IMR-90 (cell line): ENCODE data around the gene TINCR. TPM values are rescaled to one million over a fixed set of nuclear protein-coding genes. Genes with fewer than 3 reads are reported as not detected.

Experiments
- ATAC-seq: fragments of 200-7000 bp; cut with Tn5 transposase; 2 replicates; pipeline ENCODE4 v1.9.1; 2020; ENCODE audit warnings: low read depth, mild to moderate bottlenecking, moderate library complexity
- BruUV-seq: library from RNA; stranded (reverse); fragments of 400-500 nt; replicated peaks from 2 replicates; lab custom pipeline; 2021; lab: Mats Ljungman, UMichigan
- CTCF ChIA-PET: fragments of 300-600 bp; formaldehyde crosslinking; extraction: SDS; loops from one replicate; lab custom pipeline; 2021; ENCODE audit warnings: antibody characterized with exemption; lab: Yijun Ruan, JAX
- POLR2A ChIA-PET: fragments of 300-600 bp; sonication (Branson Sonifier 250); formaldehyde crosslinking; loops from one replicate; lab custom pipeline; 2022; ENCODE audit warnings: antibody characterized with exemption; ENCODE audit not compliant: unreplicated experiment; lab: Charles Lee
- DNase-seq: peaks from one replicate; pipeline ENCODE4 v3.0.0; 2013
- H2AFZ ChIP-seq: replicated peaks from 2 replicates; pipeline ENCODE3; 2013; ENCODE audit warnings: low read length, mild to moderate bottlenecking; ENCODE audit not compliant: poor library complexity
- H2AK5ac ChIP-seq: 2 replicates; pipeline ENCODE4 v1.6.1; 2013; ENCODE audit warnings: low read depth, low read length, inconsistent platforms
- H2AK9ac ChIP-seq: replicated peaks from 2 replicates; pipeline ENCODE3; 2013; ENCODE audit warnings: mild to moderate bottlenecking, low read depth, low read length, moderate library complexity; ENCODE audit not compliant: poor library complexity
- H2BK120ac ChIP-seq: 2 replicates; pipeline ENCODE4 v1.6.1; 2013; ENCODE audit warnings: low read depth, low read length, inconsistent platforms
- H2BK15ac ChIP-seq: 3 replicates; pipeline ENCODE4 v1.6.1; 2013; ENCODE audit warnings: low read depth, low read length, inconsistent platforms
- H2BK20ac ChIP-seq: 2 replicates; pipeline ENCODE4 v1.6.1; 2013; ENCODE audit warnings: low read depth, mild to moderate bottlenecking, inconsistent platforms, low read length, moderate library complexity
- H2BK5ac ChIP-seq: 2 replicates; pipeline ENCODE4 v1.6.1; 2013; ENCODE audit warnings: mild to moderate bottlenecking, low read depth, low read length, inconsistent platforms; ENCODE audit not compliant: poor library complexity, severe bottlenecking
- H3K14ac ChIP-seq: replicated peaks from 2 replicates; pipeline ENCODE4 v1.6.1; 2013; ENCODE audit warnings: low read depth, low read length, inconsistent platforms
- H3K18ac ChIP-seq: 2 replicates; pipeline ENCODE4 v1.6.1; 2013; ENCODE audit warnings: low read depth, low read length, control low read depth
- H3K23ac ChIP-seq: 2 replicates; pipeline ENCODE4 v1.6.1; 2013; ENCODE audit warnings: low read depth, low read length, inconsistent platforms
- H3K27ac ChIP-seq: 2 replicates; pipeline ENCODE4 v1.5.1; 2013; ENCODE audit warnings: mild to moderate bottlenecking, control low read depth, low read length; ENCODE audit not compliant: insufficient read depth
- H3K27me3 ChIP-seq: 2 replicates; pipeline ENCODE4 v1.6.1; 2013; ENCODE audit warnings: low read length; ENCODE audit not compliant: control insufficient read depth, insufficient read depth
- H3K36me3 ChIP-seq: 2 replicates; pipeline ENCODE4 v1.6.1; 2013; ENCODE audit warnings: low read length, mixed read lengths; ENCODE audit not compliant: control insufficient read depth, insufficient read depth
- H3K4ac ChIP-seq: 2 replicates; pipeline ENCODE4 v1.6.1; 2013; ENCODE audit warnings: low read depth, low read length, inconsistent platforms
- H3K4me1 ChIP-seq: 2 replicates; pipeline ENCODE4 v1.6.1; 2013; ENCODE audit warnings: low read length, mixed read lengths; ENCODE audit not compliant: control insufficient read depth, insufficient read depth
- H3K4me2 ChIP-seq: 2 replicates; pipeline ENCODE4 v1.6.1; 2013; ENCODE audit warnings: low read depth, mild to moderate bottlenecking, control low read depth, low read length, moderate library complexity
- H3K4me3 ChIP-seq: 2 replicates; pipeline ENCODE4 v1.5.1; 2013; ENCODE audit warnings: low read depth, mild to moderate bottlenecking, control low read depth, low read length, moderate library complexity; ENCODE audit not compliant: insufficient read depth
- H3K56ac ChIP-seq: 2 replicates; pipeline ENCODE4 v1.6.1; 2013; ENCODE audit warnings: low read length, inconsistent platforms; ENCODE audit not compliant: insufficient read depth; ENCODE audit errors: extremely low read depth
- H3K79me1 ChIP-seq, 2 experiments: 2 replicates each; pipeline ENCODE4 v1.6.1; 2013; ENCODE audit warnings: low read length in 2 of 2, inconsistent platforms in 1 of 2, low read depth in 1 of 2
- H3K9ac ChIP-seq: 2 replicates; pipeline ENCODE4 v1.6.1; 2013; ENCODE audit warnings: low read depth, low read length, control low read depth
- H3K9me1 ChIP-seq: 2 replicates; pipeline ENCODE4 v1.6.1; 2013; ENCODE audit warnings: low read length, inconsistent platforms; ENCODE audit not compliant: insufficient read depth
- H3K9me3 ChIP-seq: 2 replicates; pipeline ENCODE4 v1.6.1; 2013; ENCODE audit warnings: low read length; ENCODE audit not compliant: control insufficient read depth, insufficient read depth
- H4K20me1 ChIP-seq: 2 replicates; pipeline ENCODE4 v1.6.1; 2013; ENCODE audit warnings: low read length, inconsistent platforms; ENCODE audit not compliant: insufficient read depth
- H4K5ac ChIP-seq: 2 replicates; pipeline ENCODE4 v1.6.1; 2013; ENCODE audit warnings: mild to moderate bottlenecking, low read depth, low read length, control low read depth
- H4K8ac ChIP-seq, 2 experiments: 2 replicates each; pipeline ENCODE4 v1.6.1; 2013; ENCODE audit warnings: low read depth in 2 of 2, low read length in 2 of 2, control low read depth in 1 of 2, inconsistent platforms in 1 of 2
- H4K91ac ChIP-seq: 2 replicates; pipeline ENCODE4 v1.6.1; 2013; ENCODE audit warnings: low read depth, low read length, inconsistent platforms; ENCODE audit not compliant: insufficient read depth
- BHLHE40 ChIP-seq: fragments of 150-350 bp; IDR thresholded peaks from 2 replicates; pipeline ENCODE4 v1.6.1; 2016; ENCODE audit warnings: mild to moderate bottlenecking, low read depth, low read length
- CEBPB ChIP-seq: IDR thresholded peaks from 2 replicates; pipeline ENCODE4 v1.6.1; 2012; ENCODE audit warnings: low read depth, low read length, improper control_type of control experiment
- CHD1 ChIP-seq: IDR thresholded peaks from 2 replicates; pipeline ENCODE4 v1.6.1; 2012; ENCODE audit warnings: low read depth, low read length, improper control_type of control experiment
- CTCF ChIP-seq: conservative IDR thresholded peaks from 2 replicates; pipeline ENCODE4 v1.5.1; 2012; ENCODE audit warnings: mild to moderate bottlenecking, low read depth, low read length, improper control_type of control experiment
- ELK1 ChIP-seq: fragments of 150-350 bp; IDR thresholded peaks from 2 replicates; pipeline ENCODE4 v1.6.1; 2016; ENCODE audit warnings: low read depth, mild to moderate bottlenecking, low read length, moderate library complexity, borderline replicate concordance
- FOS ChIP-seq: fragments of 150-350 bp; IDR thresholded peaks from 2 replicates; pipeline ENCODE4 v1.6.1; 2016; ENCODE audit warnings: low read depth, low read length
- MAFK ChIP-seq: IDR thresholded peaks from 2 replicates; pipeline ENCODE4 v1.6.1; 2012; ENCODE audit warnings: low read depth, low read length, improper control_type of control experiment
- MAZ ChIP-seq: IDR thresholded peaks from 2 replicates; pipeline ENCODE4 v1.6.1; 2012; ENCODE audit warnings: low read depth, mild to moderate bottlenecking, low read length, improper control_type of control experiment, moderate library complexity, borderline replicate concordance
- MXI1 ChIP-seq: IDR thresholded peaks from 2 replicates; pipeline ENCODE4 v1.6.1; 2012; ENCODE audit warnings: low read depth, mild to moderate bottlenecking, low read length, moderate library complexity, borderline replicate concordance
- NFE2L2 ChIP-seq: fragments of 150-350 bp; IDR thresholded peaks from 2 replicates; pipeline ENCODE4 v1.6.1; 2016; ENCODE audit warnings: low read depth, mild to moderate bottlenecking, low read length
- POLR2A ChIP-seq: IDR thresholded peaks from 2 replicates; pipeline ENCODE4 v1.6.1; 2012; ENCODE audit warnings: mild to moderate bottlenecking, low read depth, low read length
- RAD21 ChIP-seq: IDR thresholded peaks from 2 replicates; pipeline ENCODE4 v1.6.1; 2012; ENCODE audit warnings: low read length, improper control_type of control experiment
- RCOR1 ChIP-seq: IDR thresholded peaks from 2 replicates; pipeline ENCODE4 v1.6.1; 2012; ENCODE audit warnings: mild to moderate bottlenecking, low read length, improper control_type of control experiment; ENCODE audit not compliant: insufficient replicate concordance
- RFX5 ChIP-seq: IDR thresholded peaks from 2 replicates; pipeline ENCODE4 v1.8.0; 2012; ENCODE audit warnings: low read depth, mild to moderate bottlenecking, low read length, moderate library complexity
- SMC3 ChIP-seq: fragments of 150-350 bp; IDR thresholded peaks from 2 replicates; pipeline ENCODE4 v1.6.1; 2016; ENCODE audit warnings: low read depth, mild to moderate bottlenecking, antibody characterized with exemption, low read length, moderate library complexity
- USF2 ChIP-seq: fragments of 150-350 bp; IDR thresholded peaks from 2 replicates; pipeline ENCODE4 v1.6.1; 2017; ENCODE audit warnings: mild to moderate bottlenecking, antibody characterized with exemption, low read length, low read depth
- WGBS, 2 experiments: methylation state at CpG; one replicate each; pipeline versions ENCODE4 v1.1.5 to v1.1.7; 2013; ENCODE audit warnings: missing lambda C conversion rate in 2 of 2; ENCODE audit not compliant: insufficient read length in 1 of 2; ENCODE audit errors: extremely low coverage in 2 of 2; 5-methylcytosine and 5-hydroxymethylcytosine counted together
- dilution Hi-C: fragments of 300-500 bp; cut with HindIII; formaldehyde crosslinking; loops from one replicate; pipeline ENCODE4 v1.14.3; 2018; ENCODE audit warnings: low sequenced_read_pairs; ENCODE audit not compliant: unreplicated experiment
- in situ Hi-C: fragments of 300-500 bp; cut with MboI; formaldehyde crosslinking; loops from 3 replicates; pipeline ENCODE4 v1.14.3; 2019; ENCODE audit warnings: low sequenced_read_pairs, inconsistent platforms, mixed read lengths
- intact Hi-C: fragments of 100-400 bp; cut with micrococcal nuclease; formaldehyde crosslinking; loops from 2 replicates; pipeline ENCODE4 v1.10.0; 2022
- polyA plus RNA-seq, 3 experiments: library from polyadenylated mRNA; depleted of rRNA; stranded (reverse); fragments of >200 nt; gene quantifications; 2 replicates each; pipeline ENCODE4 v1.2.3, GENCODE V29; 2012; ENCODE audit warnings: low replicate concordance in 1 of 3
- total RNA-seq: library from RNA; depleted of rRNA; stranded (reverse); fragments of >200 nt; gene quantifications from 2 replicates; pipeline ENCODE4 v1.2.3, GENCODE V29; 2012

Gene TINCR
- total and polyA plus RNA-seq, 2 of the 4 experiments (the other 2 are of a cell fraction), result 0.05 TPM; not detected in 1

GRCh38 chr19:5541456-5541855, 26.3 kb downstream of the TINCR start:
- Histone ChIP-seq H4K5ac (no peak overlapping the region), H3K27ac (no peak overlapping the region), H4K20me1 (no peaks in the 10 kb centered on the region), H2BK15ac (no peak overlapping the region), H3K4me1 (0 out of 2 replicates have a peak, but pooled peaks cover 2% of the 10 kb centered on the region), H3K9ac (no peak overlapping the region), H3K79me1 (no peaks in the 10 kb centered on the region), H3K14ac (no peak overlapping the region), H3K56ac (no peak overlapping the region), H2AFZ (no peak overlapping the region), H3K23ac (no peak overlapping the region), H2BK20ac (no peak overlapping the region), H3K18ac (no peak overlapping the region), H3K9me1 (no peaks in the 10 kb centered on the region), H3K9me3 (no peaks in the 10 kb centered on the region), H3K4me2 (no peak overlapping the region), H2BK120ac (no peak overlapping the region), H4K91ac (no peak overlapping the region), H3K4me3 (no peak overlapping the region), H2AK9ac (no peak overlapping the region), H3K36me3 (no peaks in the 10 kb centered on the region), H3K4ac (no peak overlapping the region), H2BK5ac (no peak overlapping the region), H3K27me3 (peaks cover 18% of the 10 kb centered on the region), H2AK5ac (no peak overlapping the region), H4K8ac (no peak overlapping the region)
- intact Hi-C loops, result no loop called here
- BruUV-seq, result no TSS peak
- ChIA-PET POLR2A (no interaction called here), CTCF (no interaction called here)
- DNase-seq (no peak), ATAC-seq (no peak)
- TF ChIP-seq CEBPB (no peak), RCOR1 (no peak), BHLHE40 (no peak), ELK1 (no peak), CHD1 (no peak), MAZ (no peak), POLR2A (no peak), SMC3 (no peak), RFX5 (no peak), USF2 (no peak), MXI1 (no peak), NFE2L2 (no peak), RAD21 (no peak), FOS (no peak), MAFK (no peak), CTCF (no peak)
- in situ Hi-C loops, result no loop called here
- dilution Hi-C loops, result no loop called here
- WGBS, 2 experiments, result no CpG with 5 or more reads among the region's 7 CpGs
